A549 (cell line): ENCODE data around the gene FOXRED1.

Experiments used
- CTCF ChIP-seq: fragments of >200 bp; sonication (Bioruptor Twin); formaldehyde crosslinking; IDR thresholded peaks from 3 replicates; pipeline ENCODE4 v1.5.1; 2016
- EHF ChIP-seq: fragments of 250-450 bp; sonication (Bioruptor Pico); IDR thresholded peaks from 2 replicates; pipeline ENCODE4 v1.5.0; 2020; ENCODE audit warnings: mild to moderate bottlenecking
- HDAC2 ChIP-seq: fragments of 200-600 bp; sonication (generic); IDR thresholded peaks from 2 replicates; pipeline ENCODE4 v1.6.1; 2016
- HMGXB4 ChIP-seq: fragments of 250-450 bp; sonication (Bioruptor Pico); IDR thresholded peaks from 2 replicates; pipeline ENCODE4 v1.5.0; 2021; ENCODE audit warnings: mild to moderate bottlenecking, moderate library complexity, borderline replicate concordance
- MAFK ChIP-seq: fragments of 450-650 bp; IDR thresholded peaks from 2 replicates; pipeline ENCODE4 v1.6.1; 2014; ENCODE audit not compliant: partially characterized antibody
- MYC ChIP-seq: IDR thresholded peaks from 2 replicates; pipeline ENCODE4 v1.6.1; 2012; ENCODE audit warnings: mild to moderate bottlenecking, inconsistent platforms, low read length, improper control_type of control experiment, borderline replicate concordance
- PHF8 ChIP-seq: fragments of 200-600 bp; sonication (generic); IDR thresholded peaks from 2 replicates; pipeline ENCODE4 v1.6.1; 2016; ENCODE audit warnings: low read depth, mild to moderate bottlenecking, antibody characterized with exemption, moderate library complexity, borderline replicate concordance
- REST ChIP-seq: fragments of 200-600 bp; sonication (generic); IDR thresholded peaks from 2 replicates; pipeline ENCODE4 v1.6.1; 2016; ENCODE audit warnings: antibody characterized with exemption, mild to moderate bottlenecking, moderate library complexity
- TFCP2L1 ChIP-seq: fragments of 250-450 bp; sonication (Bioruptor Pico); IDR thresholded peaks from 2 replicates; pipeline ENCODE4 v1.5.0; 2021; ENCODE audit warnings: mild to moderate bottlenecking
- USF2 ChIP-seq: fragments of 450-650 bp; IDR thresholded peaks from 2 replicates; pipeline ENCODE4 v1.6.1; 2014; ENCODE audit warnings: antibody characterized with exemption
- ZFP36 ChIP-seq: fragments of 450-650 bp; IDR thresholded peaks from 2 replicates; pipeline ENCODE4 v1.6.1; 2014; ENCODE audit warnings: borderline replicate concordance; ENCODE audit not compliant: partially characterized antibody

- TF ChIP-seq TFCP2L1 (CRISPR knock-in tag) (no peak), USF2 (no peak), CTCF (no peak), MAFK (no peak), HDAC2 (no peak), MYC (no peak), REST (no peak), HMGXB4 (no peak), EHF (CRISPR knock-in tag) (no peak), PHF8 (no peak), ZFP36 (no peak)
These were observed 3.1 kb upstream of the FOXRED1 start for GRCh38 chr11:126265811-126266210.
